Fibroblast of mammary gland (primary cell): ENCODE data around the gene TBX15.

Experiments
- DNase-seq: peaks from one replicate; pipeline ENCODE4 v3.0.0-alpha.2; 2010; ENCODE audit warnings: low read depth
- H3K4me3 ChIP-seq: 2 replicates; pipeline ENCODE4 v1.5.1; 2011; ENCODE audit warnings: low read depth, mild to moderate bottlenecking, low read length, moderate library complexity; ENCODE audit not compliant: control insufficient read depth
- CTCF ChIP-seq: conservative IDR thresholded peaks from 2 replicates; pipeline ENCODE4 v1.5.1; 2011; ENCODE audit warnings: low read depth, low read length, inconsistent platforms; ENCODE audit not compliant: control insufficient read depth, insufficient read depth

TBX15 gene

GRCh38 chr1:118933051-118933781 lies 54.9 kb downstream of the TBX15 start:
- no peak for TF ChIP-seq CTCF
- H3K4me3 ChIP-seq: no peak overlapping the region
- DNase-seq: no peak

DNA sequence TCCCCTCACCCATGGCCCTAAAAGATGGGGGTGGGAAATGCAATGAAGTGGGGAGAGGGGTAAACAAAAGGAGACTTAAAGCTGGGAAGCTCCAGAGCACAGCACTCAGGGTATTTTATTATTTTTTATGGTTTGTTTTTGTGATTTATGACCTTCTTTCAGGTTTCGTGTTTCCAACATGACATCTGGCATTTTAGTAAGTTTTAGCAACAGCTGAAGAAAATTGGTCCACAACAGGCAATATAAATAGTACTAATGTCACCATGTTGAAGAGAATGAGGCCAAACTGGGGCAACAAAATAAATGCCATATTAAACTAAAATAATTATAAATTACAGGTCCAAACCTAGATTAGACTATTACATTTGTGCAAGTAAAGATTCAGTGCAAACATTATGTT lies 56.3 kb downstream of the TBX15 start:
- TF ChIP-seq CTCF: no peak
- H3K4me3 ChIP-seq: no peak overlapping the region
- DNase-seq: no peak

DNA sequence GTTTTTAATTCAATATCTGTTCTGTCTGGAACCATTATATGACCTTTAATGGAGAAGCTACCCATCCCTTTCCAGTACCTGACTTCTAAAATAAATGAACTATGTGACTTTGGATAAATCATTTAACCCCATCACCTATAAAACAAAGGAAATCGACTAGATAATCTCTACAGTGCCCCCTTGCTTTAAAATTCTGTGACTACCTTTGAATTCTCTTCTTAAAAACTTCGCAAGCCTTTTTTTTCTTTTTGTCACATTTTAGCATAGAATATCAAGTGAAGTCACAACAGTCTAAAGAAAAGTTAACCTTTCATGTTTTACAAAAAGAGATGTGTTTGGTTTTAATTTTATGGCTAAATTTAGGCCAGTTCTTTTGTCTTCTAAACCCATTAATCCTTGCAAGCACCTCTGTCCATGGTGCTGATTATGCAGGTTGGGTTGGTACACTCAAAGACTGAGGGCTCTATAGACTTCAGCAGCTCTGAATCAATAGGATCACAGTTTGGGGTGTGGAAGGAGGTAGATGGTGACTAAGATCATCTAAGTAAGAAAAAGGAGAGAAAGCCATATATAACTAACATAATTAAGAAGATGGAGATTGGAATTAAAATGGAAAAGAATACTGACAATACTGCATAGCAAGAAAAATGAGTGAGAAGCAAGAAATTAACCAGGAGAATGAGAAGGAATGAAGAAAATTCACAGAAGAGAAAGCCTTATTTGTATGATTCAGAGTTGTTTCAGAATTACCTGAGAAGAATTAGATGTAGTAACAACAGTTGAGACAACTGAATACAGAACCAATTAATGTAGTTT lies 59.2 kb downstream of the TBX15 start:
- TF ChIP-seq CTCF: no peak
- H3K4me3 ChIP-seq: no peak overlapping the region
- DNase-seq: peak; percentile 61

DNA sequence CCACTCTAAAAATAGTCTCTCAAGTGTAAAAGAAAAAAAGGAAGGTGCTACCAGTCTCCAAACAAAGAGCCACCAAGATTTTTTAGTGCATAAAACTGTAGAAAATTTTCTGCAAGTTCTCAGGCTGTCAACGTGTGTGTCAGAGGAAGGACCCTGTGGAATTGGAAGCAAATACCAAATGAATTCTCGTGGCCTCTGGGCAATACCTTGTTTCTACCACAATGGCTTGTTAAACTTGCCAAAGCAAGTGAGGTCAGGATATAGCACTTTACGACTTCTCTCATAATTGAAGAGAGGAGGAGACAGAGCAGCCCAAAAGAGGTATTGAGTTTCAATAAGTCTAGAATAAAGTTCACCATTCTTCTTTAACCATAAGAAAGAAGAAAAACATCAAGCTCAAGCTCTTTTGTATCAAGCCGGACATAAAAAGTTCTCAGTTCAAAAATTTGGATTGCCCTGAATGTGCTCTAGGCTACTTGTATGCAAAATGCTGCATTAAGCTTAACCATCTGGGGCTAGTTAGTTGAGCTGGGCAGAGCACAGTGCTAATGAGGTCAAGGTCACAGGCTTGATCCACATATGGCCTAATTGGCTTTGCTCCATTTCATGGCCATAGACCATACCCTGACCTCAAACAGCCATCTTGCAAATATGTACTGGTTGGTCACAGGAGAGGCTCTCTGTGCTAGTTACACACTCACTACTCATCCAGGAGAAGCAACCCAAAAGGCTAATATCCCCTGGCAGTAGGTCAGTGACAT lies 60.5 kb downstream of the TBX15 start:
- peak; percentile 69 for DNase-seq
- no peak for TF ChIP-seq CTCF

GRCh38 chr1:118926261-118926660 lies 61.9 kb downstream of the TBX15 start:
- H3K4me3 ChIP-seq: no peak overlapping the region
- TF ChIP-seq CTCF: no peak
- no peak for DNase-seq

More for the DNA sequence above, 60.5 kb downstream of the TBX15 start:
- H3K4me3 ChIP-seq: no peak overlapping the region

- H3K4me3 ChIP-seq: no peak overlapping the region
- no peak for DNase-seq
- TF ChIP-seq CTCF: no peak
These were observed 62.5 kb downstream of the TBX15 start for GRCh38 chr1:118925651-118926050.
